ENCODE data around the gene LARGE1.

LARGE1 gene

GRCh38 chr22:33455036-33455435 is 465.2 kb downstream of the LARGE1 start:
- DNase-seq (ENCODE audit: extremely low read depth in 1 of 2, low read depth in 1 of 2) = no peak

GRCh38 chr22:33451866-33452469 is 468.3 kb downstream of the LARGE1 start:
- no peak for DNase-seq (ENCODE audit: extremely low read depth in 1 of 2, low read depth in 1 of 2)

GRCh38 chr22:33450756-33451155 is 469.5 kb downstream of the LARGE1 start:
- no peak for DNase-seq (ENCODE audit: extremely low read depth in 1 of 2, low read depth in 1 of 2)

GRCh38 chr22:33447733-33448132 is 472.5 kb downstream of the LARGE1 start:
- DNase-seq (ENCODE audit: extremely low read depth in 1 of 2, low read depth in 1 of 2) = no peak

- no peak for DNase-seq (ENCODE audit: extremely low read depth in 1 of 2, low read depth in 1 of 2)
Observed at GRCh38 chr22:33443683-33444082, 476.6 kb downstream of the LARGE1 start.

GRCh38 chr22:33440756-33441155 is 479.5 kb downstream of the LARGE1 start:
- no peak for DNase-seq (ENCODE audit: extremely low read depth in 1 of 2, low read depth in 1 of 2)

- DNase-seq (ENCODE audit: extremely low read depth in 1 of 2, low read depth in 1 of 2) = no peak
Observed at GRCh38 chr22:33438273-33438672, 482.0 kb downstream of the LARGE1 start.

GRCh38 chr22:33431300-33431699 is 489.0 kb downstream of the LARGE1 start:
- DNase-seq (ENCODE audit: extremely low read depth in 1 of 2, low read depth in 1 of 2) = no peak

GRCh38 chr22:33429281-33429680 is 491.0 kb downstream of the LARGE1 start:
- no peak for DNase-seq (ENCODE audit: extremely low read depth in 1 of 2, low read depth in 1 of 2)

- DNase-seq (ENCODE audit: extremely low read depth in 1 of 2, low read depth in 1 of 2) = no peak
Observed at GRCh38 chr22:33427461-33427860, 492.8 kb downstream of the LARGE1 start.

GRCh38 chr22:33426451-33426850 is 493.8 kb downstream of the LARGE1 start:
- DNase-seq (ENCODE audit: extremely low read depth in 1 of 2, low read depth in 1 of 2) = no peak

- DNase-seq (ENCODE audit: extremely low read depth in 1 of 2, low read depth in 1 of 2) = no peak
Observed at GRCh38 chr22:33421859-33422258, 498.4 kb downstream of the LARGE1 start.

GRCh38 chr22:33418484-33418883 is 501.8 kb downstream of the LARGE1 start:
- no peak for DNase-seq (ENCODE audit: extremely low read depth in 1 of 2, low read depth in 1 of 2)

- no peak for DNase-seq (ENCODE audit: extremely low read depth in 1 of 2, low read depth in 1 of 2)
Observed at GRCh38 chr22:33415401-33415800, 504.9 kb downstream of the LARGE1 start.

GRCh38 chr22:33409079-33409478 is 511.2 kb downstream of the LARGE1 start:
- no peak for DNase-seq (ENCODE audit: extremely low read depth in 1 of 2, low read depth in 1 of 2)

- no peak for DNase-seq (ENCODE audit: extremely low read depth in 1 of 2, low read depth in 1 of 2)
Observed at GRCh38 chr22:33405194-33405593, 515.1 kb downstream of the LARGE1 start.

- no peak for DNase-seq (ENCODE audit: extremely low read depth in 1 of 2, low read depth in 1 of 2)
Observed at GRCh38 chr22:33404723-33405122, 515.6 kb downstream of the LARGE1 start.

- no peak for DNase-seq (ENCODE audit: extremely low read depth in 1 of 2, low read depth in 1 of 2)
Observed at GRCh38 chr22:33402325-33402724, 518.0 kb downstream of the LARGE1 start.

GRCh38 chr22:33401291-33401690 is 519.0 kb downstream of the LARGE1 start:
- DNase-seq (ENCODE audit: extremely low read depth in 1 of 2, low read depth in 1 of 2) = no peak

- no peak for DNase-seq (ENCODE audit: extremely low read depth in 1 of 2, low read depth in 1 of 2)
Observed at GRCh38 chr22:33400891-33401290, 519.4 kb downstream of the LARGE1 start.

GRCh38 chr22:33400061-33400840 is 520.0 kb downstream of the LARGE1 start:
- no peak for DNase-seq (ENCODE audit: extremely low read depth in 1 of 2, low read depth in 1 of 2)

GRCh38 chr22:33397381-33397907 is 522.8 kb downstream of the LARGE1 start:
- DNase-seq (ENCODE audit: extremely low read depth in 1 of 2, low read depth in 1 of 2) = no peak
